Measurements from ENCODE around the gene IFNAR2. TPM values are rescaled to one million over a fixed set of nuclear protein-coding genes. Genes with fewer than 3 reads are reported as not detected.
"Not testable (repeated sequence)": the region's sequence is repeated elsewhere in the genome, so short reads cannot be mapped to it uniquely, and the experiment has no call there.

The IFNAR2 gene
- total RNA-seq, 1 experiment from 2014 or later, result 5.1 TPM

DNA sequence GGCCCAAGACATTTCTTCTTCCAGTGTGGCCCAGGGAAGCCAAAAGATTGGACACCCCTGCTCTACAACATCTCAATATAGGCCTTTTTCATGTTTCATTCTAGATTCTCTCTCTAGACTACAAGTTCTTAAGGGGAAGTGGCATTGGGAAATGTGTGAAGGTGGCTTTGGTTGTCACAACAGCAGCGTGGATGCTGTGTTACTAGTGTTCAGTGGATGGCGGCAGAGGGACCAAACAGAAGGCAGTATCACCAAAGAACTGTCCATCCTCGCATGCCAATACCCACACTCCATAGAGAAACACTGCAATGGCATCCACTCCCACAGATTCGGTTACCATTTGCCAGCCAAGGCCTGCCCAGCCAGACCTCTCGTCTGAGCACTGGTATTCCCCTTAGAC, 24.3 kb upstream of the IFNAR2 start:
- 0 out of 2 replicates have a peak, but pooled peaks cover 3% of the 10 kb centered on the region for H3K9me3 ChIP-seq (replicated peaks)
- no peak overlapping the region for H3K27ac ChIP-seq
- no peak overlapping the region for H3K4me3 ChIP-seq
- peak in 1 of 2 experiments; percentile 13 for DNase-seq (ENCODE audit: low read depth in 1 of 2, low spot score in 2 of 2)
- no peaks in the 10 kb centered on the region for H3K27me3 ChIP-seq (replicated peaks)
- H3K4me1 ChIP-seq (replicated peaks), result peaks cover 7% of the 10 kb centered on the region
- H3K36me3 ChIP-seq, result no peaks in the 10 kb centered on the region

DNA sequence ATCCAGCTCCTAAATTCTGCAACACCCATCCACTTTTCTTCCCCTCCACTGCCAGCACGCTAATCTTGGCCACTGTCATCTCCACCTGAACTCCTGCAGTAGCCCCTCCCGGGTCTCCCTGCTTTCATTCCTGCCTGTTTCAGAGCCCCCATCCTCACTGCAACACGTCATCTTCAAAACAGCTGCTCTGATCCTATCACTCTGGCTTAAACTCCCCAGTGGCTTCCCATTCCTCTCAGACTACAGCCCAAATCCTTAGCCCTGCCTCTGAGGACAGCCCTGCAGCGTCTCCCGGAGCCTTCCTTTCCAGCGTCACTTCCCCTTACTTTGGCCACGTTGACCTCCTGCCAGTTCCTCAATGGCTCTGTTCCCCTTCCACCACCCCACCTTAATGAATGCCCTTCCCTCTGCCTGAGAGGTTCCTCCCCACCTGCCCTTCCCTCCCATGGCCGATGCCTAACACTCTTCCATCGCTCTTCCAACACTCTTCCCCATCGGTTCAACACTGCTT, 22.9 kb upstream of the IFNAR2 start:
- Histone ChIP-seq H3K27ac (no peak overlapping the region), H3K9me3 (replicated peaks) (0 out of 2 replicates have a peak, but pooled peaks cover 3% of the 10 kb centered on the region), H3K36me3 (no peaks in the 10 kb centered on the region), H3K27me3 (replicated peaks) (no peaks in the 10 kb centered on the region), H3K4me3 (no peak overlapping the region), H3K4me1 (replicated peaks) (peaks cover 7% of the 10 kb centered on the region)
- DNase-seq (ENCODE audit: low read depth in 1 of 2, low spot score in 2 of 2), result peak in 1 of 2 experiments; percentile 22

DNA sequence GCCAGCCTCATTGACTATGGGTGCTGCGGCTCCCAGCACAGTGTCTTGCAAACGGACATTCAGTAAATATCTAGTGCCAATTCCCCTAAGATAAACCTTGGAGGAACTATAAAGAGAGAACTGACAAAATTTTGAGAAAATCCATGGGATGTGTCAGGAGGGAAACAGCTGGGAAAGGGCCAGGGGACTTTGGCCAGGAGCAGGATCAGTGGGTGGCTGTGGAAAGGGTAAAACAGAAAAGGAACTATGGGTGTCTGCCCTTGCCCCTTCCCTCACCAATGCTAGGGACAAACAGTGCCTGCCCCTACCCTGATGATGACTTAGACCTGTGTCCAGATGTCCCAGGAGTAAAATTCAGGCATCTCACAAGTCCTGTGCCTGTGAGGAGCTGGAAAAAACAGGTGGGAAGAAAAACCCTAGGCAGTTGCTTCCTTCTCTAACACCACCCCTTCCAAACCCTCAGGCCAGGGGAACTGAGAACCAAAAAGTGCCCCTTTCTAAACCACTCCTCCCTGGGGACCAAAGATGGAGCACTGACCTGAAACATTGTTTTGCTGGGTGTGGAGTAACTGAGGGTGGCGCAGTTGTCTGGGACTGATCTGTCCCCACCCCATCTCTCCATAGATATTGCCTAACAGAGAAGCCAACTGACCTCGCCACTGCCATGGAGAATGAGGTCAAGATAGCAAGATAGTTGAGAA, 22.1 kb upstream of the IFNAR2 start:
- H3K36me3 ChIP-seq, result no peaks in the 10 kb centered on the region
- DNase-seq (ENCODE audit: low read depth in 1 of 2, low spot score in 2 of 2), result peak in 1 of 2 experiments; percentile 29
- no peak overlapping the region for H3K27ac ChIP-seq
- H3K4me3 ChIP-seq, result no peak overlapping the region
- peaks cover 7% of the 10 kb centered on the region for H3K4me1 ChIP-seq (replicated peaks)
- H3K27me3 ChIP-seq (replicated peaks), result no peaks in the 10 kb centered on the region
- 0 out of 2 replicates have a peak, but pooled peaks cover 3% of the 10 kb centered on the region for H3K9me3 ChIP-seq (replicated peaks)

DNA sequence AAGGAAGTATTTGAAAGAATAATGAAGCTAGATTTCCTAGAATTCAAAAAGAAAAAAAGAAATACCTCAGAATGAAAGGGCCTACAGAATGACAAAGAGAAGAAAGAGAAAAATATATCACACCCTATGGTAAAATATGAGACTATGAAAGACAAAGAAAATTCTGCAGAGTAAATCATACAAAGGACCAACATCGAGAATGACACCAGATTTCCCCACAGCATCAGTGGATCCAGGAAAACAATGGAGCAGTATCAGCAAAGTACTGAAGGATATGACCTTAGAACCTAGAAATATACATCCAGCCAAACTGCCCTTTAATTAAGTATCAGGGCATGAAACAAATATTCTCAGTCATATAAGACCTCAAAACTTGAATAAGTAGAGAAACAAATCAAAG, 21.2 kb upstream of the IFNAR2 start:
- Histone ChIP-seq H3K4me1 (replicated peaks) (peaks cover 7% of the 10 kb centered on the region), H3K27ac (no peak overlapping the region), H3K36me3 (no peaks in the 10 kb centered on the region), H3K4me3 (no peak overlapping the region), H3K27me3 (replicated peaks) (no peaks in the 10 kb centered on the region), H3K9me3 (replicated peaks) (0 out of 2 replicates have a peak, but pooled peaks cover 3% of the 10 kb centered on the region)
- DNase-seq (ENCODE audit: low read depth in 1 of 2, low spot score in 2 of 2), result no peak

DNA sequence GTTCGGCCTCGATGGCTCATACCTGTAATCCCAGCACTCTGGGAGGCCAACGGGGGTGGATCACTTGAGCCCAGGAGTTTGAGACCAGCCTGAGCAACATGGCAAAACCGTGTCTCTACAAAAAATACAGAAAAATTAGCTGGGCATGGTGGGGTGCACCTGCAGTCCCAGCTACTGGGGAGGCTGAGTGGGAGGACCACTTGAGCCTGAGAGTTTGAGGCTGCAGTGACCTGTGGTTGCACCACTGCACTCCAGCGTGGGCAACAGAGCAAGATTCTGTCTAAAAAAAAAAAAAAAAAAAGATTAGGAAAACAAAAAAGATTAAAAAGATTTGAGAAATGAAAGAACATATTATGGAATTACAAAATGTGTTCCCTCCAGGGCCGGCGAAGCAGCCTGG, 18.4 kb upstream of the IFNAR2 start:
- Histone ChIP-seq H3K36me3 (no peaks in the 10 kb centered on the region), H3K27ac (no peak overlapping the region), H3K27me3 (replicated peaks) (0 out of 2 replicates have a peak, but pooled peaks cover 2% of the 10 kb centered on the region), H3K9me3 (replicated peaks) (0 out of 2 replicates have a peak, but pooled peaks cover 3% of the 10 kb centered on the region), H3K4me1 (replicated peaks) (no peaks in the 10 kb centered on the region), H3K4me3 (no peak overlapping the region)
- no peak for DNase-seq (ENCODE audit: low read depth in 1 of 2, low spot score in 2 of 2)

DNA sequence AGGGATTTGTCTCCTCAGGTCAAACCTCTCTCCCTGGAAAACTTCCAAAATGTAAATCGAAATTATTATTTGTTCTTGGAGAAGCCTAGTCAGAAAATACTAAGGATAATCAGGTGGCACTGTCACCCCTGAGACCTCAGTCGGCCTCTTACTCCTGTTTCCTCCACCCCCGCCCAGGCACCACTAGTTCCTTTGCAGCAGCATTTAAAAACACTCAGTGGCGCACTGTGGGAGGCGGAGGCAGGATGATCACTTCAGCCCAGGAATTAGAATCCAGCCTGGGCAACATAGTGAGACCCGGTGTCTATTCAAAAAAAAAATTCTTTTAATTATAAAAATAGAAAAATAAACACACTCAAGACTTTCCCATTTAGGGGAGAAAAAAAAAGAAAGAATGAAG, 18.0 kb upstream of the IFNAR2 start:
- DNase-seq (ENCODE audit: low read depth in 1 of 2, low spot score in 2 of 2), result no peak
- Histone ChIP-seq H3K4me3 (no peak overlapping the region), H3K9me3 (replicated peaks) (0 out of 2 replicates have a peak, but pooled peaks cover 3% of the 10 kb centered on the region), H3K4me1 (replicated peaks) (no peaks in the 10 kb centered on the region), H3K27ac (no peak overlapping the region), H3K36me3 (no peaks in the 10 kb centered on the region), H3K27me3 (replicated peaks) (0 out of 2 replicates have a peak, but pooled peaks cover 2% of the 10 kb centered on the region)

DNA sequence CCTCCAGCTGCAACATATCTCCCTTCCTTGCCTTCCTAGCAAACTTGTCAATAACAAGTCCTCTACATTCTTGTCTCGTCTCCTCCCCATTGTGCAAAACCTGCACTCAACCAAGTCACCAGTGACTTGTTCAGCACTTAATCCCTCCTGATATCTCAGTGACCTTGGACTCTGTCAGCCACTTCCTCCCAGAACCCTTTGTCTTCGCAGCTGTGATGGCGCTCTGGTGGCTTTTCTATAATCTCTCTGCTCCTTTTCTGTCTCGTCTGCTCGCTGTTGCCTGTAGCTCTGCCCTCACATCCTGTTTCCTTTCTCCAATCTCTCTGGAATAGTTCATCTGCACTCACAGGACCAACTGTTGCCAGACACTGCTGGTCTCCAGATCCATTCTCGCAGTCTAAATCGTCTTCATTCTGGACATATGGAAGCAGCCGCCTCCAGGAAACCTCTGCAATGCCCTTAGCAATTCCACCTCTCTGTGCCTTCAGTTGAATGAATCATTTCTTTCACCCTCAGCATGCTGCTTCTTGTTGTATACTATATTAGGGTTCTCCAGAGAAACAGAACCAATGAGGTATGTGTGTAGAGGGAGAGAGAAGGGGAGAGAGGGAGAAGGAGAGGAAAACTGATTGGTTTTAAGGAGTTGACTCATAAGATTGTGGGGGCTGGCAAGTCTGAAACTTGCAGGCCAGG, 17.4 kb upstream of the IFNAR2 start:
- Histone ChIP-seq H3K27ac (no peak overlapping the region), H3K9me3 (replicated peaks) (0 out of 2 replicates have a peak, but pooled peaks cover 3% of the 10 kb centered on the region), H3K4me3 (no peak overlapping the region), H3K36me3 (no peaks in the 10 kb centered on the region), H3K4me1 (replicated peaks) (no peaks in the 10 kb centered on the region), H3K27me3 (replicated peaks) (0 out of 2 replicates have a peak, but pooled peaks cover 2% of the 10 kb centered on the region)
- DNase-seq (ENCODE audit: low read depth in 1 of 2, low spot score in 2 of 2), result no peak

DNA sequence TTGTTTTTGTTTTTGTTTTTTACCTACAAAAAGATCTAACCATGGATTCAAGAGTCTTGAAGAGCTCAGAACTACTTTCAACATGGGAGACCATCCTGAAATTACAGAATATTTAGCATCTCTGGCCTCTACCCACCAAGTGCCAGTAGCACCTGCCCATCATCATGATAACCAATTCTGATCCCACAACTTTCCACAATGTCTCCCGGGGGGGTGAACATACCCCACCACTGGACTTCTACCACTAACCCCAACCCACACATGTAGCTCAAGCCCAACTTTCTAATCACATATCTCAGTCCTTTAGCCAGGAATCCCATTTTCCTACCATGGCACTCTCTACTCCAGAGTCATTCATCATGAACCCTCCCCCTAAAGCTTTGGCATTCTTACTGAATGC, 15.7 kb upstream of the IFNAR2 start:
- Histone ChIP-seq H3K27ac (no peak overlapping the region), H3K36me3 (no peaks in the 10 kb centered on the region), H3K9me3 (replicated peaks) (no peaks in the 10 kb centered on the region), H3K4me3 (no peak overlapping the region), H3K4me1 (replicated peaks) (no peaks in the 10 kb centered on the region), H3K27me3 (replicated peaks) (0 out of 2 replicates have a peak, but pooled peaks cover 2% of the 10 kb centered on the region)
- peak in 1 of 2 experiments; percentile 2 for DNase-seq (ENCODE audit: low read depth in 1 of 2, low spot score in 2 of 2)

DNA sequence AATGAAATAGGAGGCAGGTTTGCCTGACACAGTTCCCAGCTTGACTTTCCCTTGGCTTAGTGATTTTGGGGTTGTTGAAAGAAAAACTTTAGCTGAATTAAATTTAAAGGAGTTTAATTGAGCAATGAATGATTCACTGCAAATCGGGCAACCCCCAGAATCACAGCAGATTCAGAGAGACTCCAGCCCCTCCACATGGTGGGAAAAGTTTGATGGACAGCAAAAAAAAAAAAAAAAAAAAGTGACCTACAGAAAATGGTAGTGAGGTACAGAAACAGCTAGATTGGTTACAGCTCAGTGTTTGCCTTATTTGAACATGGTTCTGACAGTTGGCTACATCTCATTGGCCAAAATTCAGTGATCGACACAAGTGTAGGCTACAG, 12.6 kb upstream of the IFNAR2 start:
- H3K4me3 ChIP-seq, result no peak overlapping the region
- H3K4me1 ChIP-seq (replicated peaks), result no peaks in the 10 kb centered on the region
- H3K36me3 ChIP-seq, result no peaks in the 10 kb centered on the region
- DNase-seq (ENCODE audit: low read depth in 1 of 2, low spot score in 2 of 2), result no peak
- no peak overlapping the region for H3K27ac ChIP-seq
- H3K9me3 ChIP-seq (replicated peaks), result no peaks in the 10 kb centered on the region
- H3K27me3 ChIP-seq (replicated peaks), result 0 out of 2 replicates have a peak, but pooled peaks cover 2% of the 10 kb centered on the region

DNA sequence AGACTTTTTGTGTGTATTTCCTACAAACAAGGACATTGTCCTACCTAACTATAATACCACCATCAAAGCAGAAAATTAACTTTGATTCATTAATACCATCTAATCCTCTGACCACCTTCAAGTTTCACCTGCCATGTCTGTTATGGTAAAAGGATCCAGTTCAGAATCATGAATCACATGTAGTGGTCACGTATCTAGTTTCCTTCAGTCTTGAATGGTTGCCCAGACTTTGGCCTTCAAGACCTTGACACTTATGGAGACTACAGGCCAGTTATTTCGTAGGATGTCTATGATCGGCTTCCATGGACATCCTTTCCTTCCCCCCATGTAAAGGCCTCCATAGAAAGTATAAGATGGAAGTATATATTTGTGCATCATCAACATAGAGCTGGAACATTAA, 10.4 kb upstream of the IFNAR2 start:
- peaks cover 5% of the 10 kb centered on the region for H3K27me3 ChIP-seq (replicated peaks)
- H3K36me3 ChIP-seq, result no peaks in the 10 kb centered on the region
- DNase-seq (ENCODE audit: low read depth in 1 of 2, low spot score in 2 of 2), result no peak
- no peaks in the 10 kb centered on the region for H3K4me1 ChIP-seq (replicated peaks)
- H3K9me3 ChIP-seq (replicated peaks), result no peaks in the 10 kb centered on the region
- H3K27ac ChIP-seq, result no peak overlapping the region
- H3K4me3 ChIP-seq, result no peak overlapping the region

DNA sequence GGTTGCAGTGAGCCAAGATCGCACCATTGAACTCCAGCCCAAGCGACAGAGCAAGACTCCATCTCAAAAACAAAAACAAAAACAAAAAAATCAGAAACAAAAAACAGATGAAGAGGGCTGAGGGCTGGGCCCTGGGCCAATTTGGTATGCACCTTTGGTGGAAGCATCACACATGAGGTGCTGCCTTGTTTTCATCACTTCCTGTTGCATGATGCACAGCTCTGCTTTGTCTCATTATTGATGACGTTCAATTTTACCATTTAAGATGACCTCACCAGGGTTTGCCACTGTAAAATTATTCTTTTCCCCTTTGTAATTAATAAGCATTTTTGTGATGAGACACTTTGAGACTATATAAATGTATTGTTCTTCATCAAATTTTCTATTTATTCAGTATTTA, 9.8 kb upstream of the IFNAR2 start:
- no peak overlapping the region for H3K27ac ChIP-seq
- no peaks in the 10 kb centered on the region for H3K4me1 ChIP-seq (replicated peaks)
- H3K9me3 ChIP-seq (replicated peaks), result no peaks in the 10 kb centered on the region
- DNase-seq (ENCODE audit: low read depth in 1 of 2, low spot score in 2 of 2), result no peak
- H3K27me3 ChIP-seq (replicated peaks), result peaks cover 5% of the 10 kb centered on the region
- H3K36me3 ChIP-seq, result no peaks in the 10 kb centered on the region
- H3K4me3 ChIP-seq, result no peak overlapping the region

DNA sequence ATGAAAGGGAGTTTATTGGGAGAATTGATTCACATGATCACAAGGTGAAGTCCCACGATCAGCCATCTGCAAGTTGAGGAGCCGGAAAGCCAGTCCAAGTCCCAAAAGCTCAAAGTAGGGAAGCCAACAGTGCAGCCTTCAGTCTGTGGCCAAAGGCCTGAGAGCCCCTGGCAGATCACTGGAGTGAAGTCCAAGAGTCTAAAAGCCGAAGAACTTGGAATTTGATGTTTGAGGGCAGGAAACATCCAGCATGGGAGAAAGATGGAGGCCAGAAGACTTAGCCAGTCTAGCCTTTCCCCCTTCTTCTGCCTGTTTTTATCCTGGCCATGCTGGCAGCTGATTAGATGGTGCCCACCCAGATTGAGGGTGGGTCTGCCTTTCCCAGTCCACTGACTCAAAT, 4.4 kb upstream of the IFNAR2 start:
- DNase-seq (ENCODE audit: low read depth in 1 of 2, low spot score in 2 of 2); H3K27ac ChIP-seq; H3K36me3 ChIP-seq; H3K9me3 ChIP-seq (replicated peaks); H3K4me1 ChIP-seq (replicated peaks); H3K4me3 ChIP-seq; H3K27me3 ChIP-seq (replicated peaks): not testable (repeated sequence)

DNA sequence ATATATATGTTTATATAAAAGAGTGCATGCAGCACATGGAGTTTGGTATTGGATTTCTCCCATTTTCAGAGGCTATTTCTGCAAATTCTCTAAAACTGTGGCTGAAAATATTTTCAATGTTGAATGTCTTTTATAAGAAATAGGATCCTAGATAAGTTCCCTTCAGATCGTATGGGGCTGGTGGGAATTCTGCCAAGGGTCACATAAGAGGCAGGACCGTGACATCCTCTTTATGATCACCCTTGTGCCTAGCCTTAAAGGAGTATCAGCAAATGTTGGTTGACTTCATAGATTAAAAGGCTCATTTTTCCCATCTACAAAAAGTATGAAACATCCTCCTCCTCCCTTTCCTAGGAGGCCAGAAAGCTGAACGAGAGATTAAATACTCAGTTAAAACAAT, 1.3 kb upstream of the IFNAR2 start:
- DNase-seq (ENCODE audit: low read depth in 1 of 2, low spot score in 2 of 2), result no peak
- H3K27me3 ChIP-seq (replicated peaks), result peaks cover 5% of the 10 kb centered on the region
- no peak overlapping the region for H3K4me3 ChIP-seq
- peaks cover 4% of the 10 kb centered on the region for H3K36me3 ChIP-seq
- H3K9me3 ChIP-seq (replicated peaks), result no peaks in the 10 kb centered on the region
- no peak overlapping the region for H3K27ac ChIP-seq
- peaks cover 8% of the 10 kb centered on the region; the same call in 1 of the 2 replicates for H3K4me1 ChIP-seq (replicated peaks)
